ENCODE measurements around the gene CDK17. TPM values are rescaled to one million over a fixed set of nuclear protein-coding genes. Genes with fewer than 3 reads are reported as not detected.

The CDK17 gene
- total RNA-seq, 2 donors from 2014 or later, result 13.2 to 23.4 TPM

DNA sequence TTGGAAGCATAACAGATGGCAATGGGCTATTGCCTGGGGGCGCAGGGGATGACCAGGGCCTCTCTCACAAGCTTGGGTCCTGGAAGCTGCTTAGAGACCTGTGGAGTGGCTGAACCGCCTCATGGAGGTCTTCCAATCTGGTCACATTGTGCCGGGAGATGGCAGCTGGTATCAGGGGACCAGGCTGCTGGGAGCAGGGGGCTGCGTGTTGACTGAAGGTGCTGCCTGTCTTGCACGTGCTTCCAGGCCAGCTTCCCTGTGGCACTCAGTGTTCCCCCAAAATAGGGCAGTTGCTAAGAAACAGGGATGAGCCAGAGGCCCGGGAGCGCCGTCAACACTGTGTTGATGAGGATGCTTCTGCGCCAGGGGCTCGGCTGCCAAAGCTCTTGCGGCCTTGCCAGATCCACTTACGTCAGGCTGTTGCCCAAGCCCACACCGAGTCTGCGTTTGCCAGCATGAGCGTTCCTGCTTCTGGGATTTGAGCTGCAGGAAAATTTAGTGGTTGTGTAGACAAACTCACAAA, 166.2 kb downstream of the CDK17 start:
- H3K27ac ChIP-seq, result peak overlapping the region; percentile 61
- no peaks in the 10 kb centered on the region for H3K4me1 ChIP-seq
- H3K9ac ChIP-seq (ENCODE audit: low read depth in 2 of 2, low read length in 2 of 2), result no peak overlapping the region
- TF ChIP-seq, protein P1, sequence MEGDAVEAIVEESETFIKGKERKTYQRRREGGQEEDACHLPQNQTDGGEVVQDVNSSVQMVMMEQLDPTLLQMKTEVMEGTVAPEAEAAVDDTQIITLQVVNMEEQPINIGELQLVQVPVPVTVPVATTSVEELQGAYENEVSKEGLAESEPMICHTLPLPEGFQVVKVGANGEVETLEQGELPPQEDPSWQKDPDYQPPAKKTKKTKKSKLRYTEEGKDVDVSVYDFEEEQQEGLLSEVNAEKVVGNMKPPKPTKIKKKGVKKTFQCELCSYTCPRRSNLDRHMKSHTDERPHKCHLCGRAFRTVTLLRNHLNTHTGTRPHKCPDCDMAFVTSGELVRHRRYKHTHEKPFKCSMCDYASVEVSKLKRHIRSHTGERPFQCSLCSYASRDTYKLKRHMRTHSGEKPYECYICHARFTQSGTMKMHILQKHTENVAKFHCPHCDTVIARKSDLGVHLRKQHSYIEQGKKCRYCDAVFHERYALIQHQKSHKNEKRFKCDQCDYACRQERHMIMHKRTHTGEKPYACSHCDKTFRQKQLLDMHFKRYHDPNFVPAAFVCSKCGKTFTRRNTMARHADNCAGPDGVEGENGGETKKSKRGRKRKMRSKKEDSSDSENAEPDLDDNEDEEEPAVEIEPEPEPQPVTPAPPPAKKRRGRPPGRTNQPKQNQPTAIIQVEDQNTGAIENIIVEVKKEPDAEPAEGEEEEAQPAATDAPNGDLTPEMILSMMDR (IDR thresholded peaks at IDR 0.05), result no peak
- no peaks in the 10 kb centered on the region for H3K9me3 ChIP-seq
- intact Hi-C loops (cut with DNase I), result no loop called here
- H3K27me3 ChIP-seq, result no peaks in the 10 kb centered on the region
- peak; percentile 73 for DNase-seq
- H3K36me3 ChIP-seq, result no peaks in the 10 kb centered on the region
- H3K4me3 ChIP-seq, result no peak overlapping the region

DNA sequence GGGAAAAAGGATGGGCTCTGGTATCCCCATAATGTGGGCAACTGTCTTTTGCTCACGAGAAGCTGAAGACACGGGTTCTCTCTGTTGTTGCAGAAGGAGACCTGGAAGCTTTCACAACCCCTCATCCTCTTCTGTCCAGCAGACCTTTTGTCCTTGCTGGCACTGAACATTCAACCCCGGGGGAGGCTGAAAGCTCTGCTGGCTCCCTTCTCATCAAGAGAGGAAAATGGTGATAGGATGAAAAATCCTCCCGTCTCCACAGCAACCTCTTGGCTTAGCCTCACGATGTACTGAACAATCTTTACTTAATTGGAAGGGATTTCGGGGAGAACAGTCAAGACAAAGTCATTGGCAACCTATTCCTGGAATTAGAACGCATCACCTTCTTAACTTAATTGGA, 167.1 kb downstream of the CDK17 start:
- no peak overlapping the region for H3K9ac ChIP-seq (ENCODE audit: low read depth in 2 of 2, low read length in 2 of 2)
- no peaks in the 10 kb centered on the region for H3K4me1 ChIP-seq
- intact Hi-C loops (cut with DNase I), result no loop called here

GRCh38 chr12:96230646-96231045, 169.6 kb downstream of the CDK17 start:
- Histone ChIP-seq H3K9me3 (no peaks in the 10 kb centered on the region), H3K4me1 (no peaks in the 10 kb centered on the region), H3K4me3 (no peak overlapping the region), H3K27me3 (no peaks in the 10 kb centered on the region), H3K36me3 (no peaks in the 10 kb centered on the region), H3K27ac (no peak overlapping the region), H3K9ac (ENCODE audit: low read depth in 2 of 2, low read length in 2 of 2) (no peak overlapping the region)
- intact Hi-C loops (cut with DNase I), result no loop called here
- DNase-seq, result no peak
- TF ChIP-seq, protein P1 (IDR thresholded peaks at IDR 0.05), result no peak

More for the DNA sequence above, 167.1 kb downstream of the CDK17 start:
- Histone ChIP-seq H3K27me3 (no peaks in the 10 kb centered on the region), H3K4me3 (no peak overlapping the region), H3K36me3 (no peaks in the 10 kb centered on the region), H3K9me3 (no peaks in the 10 kb centered on the region), H3K27ac (no peak overlapping the region)
- DNase-seq, result no peak
- TF ChIP-seq, protein P1 (IDR thresholded peaks at IDR 0.05), result no peak

DNA sequence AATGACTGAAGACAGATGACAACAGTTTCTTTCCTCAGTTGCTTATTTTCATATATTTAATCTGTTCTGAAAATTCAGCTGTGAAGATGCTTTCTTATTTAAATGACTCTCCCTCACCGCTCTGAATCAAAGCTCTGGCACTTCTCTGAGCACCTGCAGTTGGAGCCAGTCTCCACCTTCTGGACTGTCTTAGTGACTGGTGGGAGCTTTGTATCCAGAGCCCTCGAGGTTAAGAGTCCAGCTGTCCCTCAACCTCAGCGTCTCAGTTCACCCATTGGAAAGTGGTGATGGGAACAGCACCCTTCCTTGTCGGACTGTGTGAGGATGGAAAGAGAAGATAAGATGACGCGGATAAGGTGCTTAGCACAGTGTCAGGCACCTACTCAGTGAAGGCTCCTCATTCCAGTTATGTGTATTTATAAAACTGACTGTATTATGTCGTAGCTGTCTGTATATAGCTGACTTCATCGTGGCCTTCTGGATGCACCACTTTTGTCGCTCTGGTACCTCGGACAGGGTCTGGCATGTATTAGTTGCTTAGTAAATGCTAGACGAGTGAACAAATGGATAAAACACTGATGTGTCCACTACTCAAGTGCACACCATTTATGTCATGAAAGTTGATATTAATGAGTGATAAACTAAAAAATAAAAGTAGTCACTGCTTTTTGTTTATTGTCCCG, 171.5 kb downstream of the CDK17 start:
- no peak for DNase-seq
- intact Hi-C loops (cut with DNase I), result no loop called here
- Histone ChIP-seq H3K4me3 (no peak overlapping the region), H3K4me1 (no peaks in the 10 kb centered on the region), H3K36me3 (no peaks in the 10 kb centered on the region), H3K27ac (no peak overlapping the region), H3K9me3 (no peaks in the 10 kb centered on the region), H3K27me3 (no peaks in the 10 kb centered on the region), H3K9ac (ENCODE audit: low read depth in 2 of 2, low read length in 2 of 2) (no peak overlapping the region)
- TF ChIP-seq, protein P1 (IDR thresholded peaks at IDR 0.05), result no peak

Other genes starting within 250 kb of the CDK17 start
- gene ELK3, start 206.1 kb downstream of the CDK17 start, total RNA-seq, result 10 to 100 TPM in 1 of 2 donors, 1 to 10 TPM in 1; 8.5 to 10.8 TPM
- under 1 TPM; 0.32 TPM for gene CFAP54, start 89.1 kb upstream of the CDK17 start, total RNA-seq

Data from colonic mucosa (tissue), 4 donors.